ENCODE measurements around the gene MRPL44.
"Not testable (repeated sequence)": the region's sequence is repeated elsewhere in the genome, so short reads cannot be mapped to it uniquely, and the experiment has no call there.

MRPL44 gene

DNA sequence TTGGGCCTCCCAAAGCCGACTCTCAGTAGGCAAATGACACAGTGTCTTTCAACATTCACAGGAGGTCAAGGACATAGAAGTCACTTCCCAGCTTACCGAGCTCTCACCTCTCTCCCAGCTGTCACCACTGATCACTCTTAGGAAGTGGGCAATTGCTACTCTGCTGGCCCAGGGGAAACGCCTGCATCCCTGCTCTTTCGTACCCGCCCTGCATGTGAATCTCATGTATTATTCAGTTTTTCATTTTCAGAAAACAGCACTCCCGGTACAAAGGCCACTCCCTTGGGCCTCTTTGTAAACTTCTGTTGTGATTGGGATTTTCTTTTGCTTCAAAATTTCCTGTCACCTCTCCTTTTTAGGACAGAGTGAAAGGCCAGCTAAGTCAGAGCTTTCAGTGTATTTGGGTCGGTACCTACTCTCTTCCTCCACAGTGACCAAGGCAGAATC lies 15.4 kb downstream of the MRPL44 start:
- no peak for DNase-seq

DNA sequence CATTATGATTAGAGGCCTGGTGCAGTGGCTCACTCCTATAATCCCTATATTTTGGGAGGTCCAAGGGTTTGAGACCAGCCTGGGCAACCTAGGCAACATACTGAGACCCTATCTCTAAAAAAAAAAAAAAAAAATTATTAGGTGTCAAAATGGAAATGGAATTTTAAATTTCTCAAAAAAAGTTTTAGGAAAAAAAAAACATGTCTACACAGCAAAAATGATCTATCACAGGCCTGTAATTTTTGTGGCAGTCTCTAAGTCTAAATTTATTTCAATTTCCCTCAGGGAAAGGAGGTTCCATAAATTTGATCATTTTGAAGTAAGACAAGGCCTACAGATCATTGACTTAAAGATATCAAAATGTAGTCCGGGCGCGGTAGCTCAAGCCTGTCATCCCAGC lies 16.3 kb downstream of the MRPL44 start:
- DNase-seq = no peak

DNA sequence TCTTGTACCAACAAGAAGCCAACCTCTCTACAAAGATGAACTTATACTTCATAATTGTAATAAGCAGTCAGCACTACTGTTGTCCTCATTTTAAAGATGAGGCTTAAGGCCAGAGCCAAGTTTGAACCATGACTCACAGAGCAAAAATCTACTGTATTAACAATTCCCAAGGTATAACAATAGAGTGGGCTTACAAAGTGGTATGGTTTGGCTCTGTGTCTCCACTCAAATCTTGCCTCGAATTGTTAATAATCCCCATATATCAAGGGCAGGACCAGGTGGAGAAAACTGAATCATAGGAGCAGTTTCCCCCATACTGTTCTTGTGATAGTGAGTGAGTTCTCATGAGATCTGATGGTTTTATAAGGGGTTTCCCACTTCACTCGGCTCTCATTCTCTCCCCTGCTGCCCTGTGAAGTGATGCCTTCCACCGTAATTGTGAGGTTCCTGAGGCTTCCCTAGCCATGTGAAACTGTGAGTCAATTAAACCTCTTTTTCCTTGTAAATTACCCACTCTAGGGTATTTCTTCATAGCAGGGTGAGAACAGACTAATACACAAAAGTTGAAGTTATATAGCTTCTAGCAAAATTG lies 19.5 kb downstream of the MRPL44 start:
- no peak for DNase-seq

DNA sequence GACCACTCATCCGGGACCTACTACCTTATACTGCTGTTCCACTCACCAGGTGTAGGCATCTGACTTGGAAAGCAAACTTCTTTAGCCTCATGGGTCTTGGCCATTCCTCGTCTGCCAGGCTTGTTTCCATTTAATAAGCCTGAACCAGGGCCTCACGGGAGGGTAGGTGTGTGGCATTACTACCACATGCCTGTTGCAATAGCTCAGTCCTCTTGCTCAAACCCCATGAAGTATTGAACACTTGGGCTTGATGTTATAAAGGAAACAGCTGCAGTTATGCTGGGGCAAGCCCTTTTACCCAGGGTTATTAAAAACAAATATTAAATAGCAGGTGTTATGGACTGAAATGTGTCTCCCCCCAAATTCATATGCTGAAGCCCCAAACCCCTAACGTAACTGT lies 21.2 kb downstream of the MRPL44 start:
- no peak for DNase-seq

DNA sequence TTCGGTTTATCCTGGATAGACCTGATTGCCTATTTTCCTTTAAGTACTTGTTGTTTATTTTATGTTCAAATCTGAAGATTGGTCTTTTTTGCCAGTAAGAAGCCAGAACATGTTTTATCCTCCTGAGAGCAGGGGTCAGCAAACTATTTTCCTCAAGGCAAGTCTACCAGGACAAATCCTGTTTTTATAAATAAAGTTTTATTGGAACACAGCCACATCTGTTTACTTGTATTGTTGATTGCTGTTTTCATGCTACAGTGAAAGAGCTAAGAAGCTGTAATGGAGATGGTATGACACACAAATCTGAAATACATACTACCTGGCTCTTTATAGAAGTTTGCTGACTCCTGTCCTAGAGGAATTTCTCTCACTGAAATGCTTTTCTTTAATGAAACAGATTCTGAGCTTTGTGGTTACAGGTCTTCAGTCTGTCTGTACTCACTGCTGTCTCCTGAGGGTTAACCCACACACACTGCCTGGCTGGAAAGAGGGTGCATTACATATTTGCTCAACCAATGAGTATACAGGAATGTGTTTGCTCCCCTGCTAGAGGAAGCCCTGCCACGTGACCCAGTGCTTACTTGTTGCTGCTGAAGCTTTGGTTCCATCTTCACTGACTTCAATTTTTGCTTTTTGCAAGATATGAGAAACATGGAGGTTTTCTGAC lies 22.6 kb downstream of the MRPL44 start:
- DNase-seq = no peak

DNA sequence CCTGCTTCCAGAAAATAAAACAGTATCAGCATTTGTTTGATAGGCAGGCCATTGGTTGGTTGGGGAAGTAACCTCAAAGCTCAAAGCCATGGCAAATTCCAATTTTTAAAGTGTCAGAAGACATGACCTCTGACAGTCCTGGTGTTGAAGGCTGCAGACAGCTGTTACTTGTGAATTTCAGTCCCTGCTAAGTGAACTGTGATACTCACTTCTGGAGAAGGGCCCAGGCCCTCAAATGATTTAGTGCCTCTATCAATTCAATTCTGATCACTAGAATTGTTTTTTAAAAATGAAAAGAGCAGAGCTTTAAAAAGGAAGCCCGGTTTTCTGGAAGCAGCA lies 23.1 kb downstream of the MRPL44 start:
- DNase-seq = no peak

DNA sequence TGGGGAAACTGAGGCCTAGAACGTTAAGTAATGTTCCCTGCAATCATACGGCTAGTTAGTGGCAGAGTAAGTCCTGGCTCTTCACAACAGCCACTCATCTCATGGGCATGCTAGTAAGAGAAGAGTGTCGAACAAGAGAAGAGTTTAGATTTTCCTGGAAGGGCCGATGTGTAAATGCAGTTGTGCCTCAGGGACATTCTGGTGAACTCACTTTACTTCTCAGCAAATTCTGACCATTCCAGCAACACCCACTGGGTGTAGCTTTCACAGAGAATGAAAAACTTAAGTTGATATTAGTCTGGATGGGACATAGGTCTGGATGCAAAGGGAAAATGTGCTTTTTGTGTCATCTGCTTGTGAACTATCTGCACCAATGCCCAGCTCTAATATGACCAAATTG lies 23.5 kb downstream of the MRPL44 start:
- no peak for DNase-seq

DNA sequence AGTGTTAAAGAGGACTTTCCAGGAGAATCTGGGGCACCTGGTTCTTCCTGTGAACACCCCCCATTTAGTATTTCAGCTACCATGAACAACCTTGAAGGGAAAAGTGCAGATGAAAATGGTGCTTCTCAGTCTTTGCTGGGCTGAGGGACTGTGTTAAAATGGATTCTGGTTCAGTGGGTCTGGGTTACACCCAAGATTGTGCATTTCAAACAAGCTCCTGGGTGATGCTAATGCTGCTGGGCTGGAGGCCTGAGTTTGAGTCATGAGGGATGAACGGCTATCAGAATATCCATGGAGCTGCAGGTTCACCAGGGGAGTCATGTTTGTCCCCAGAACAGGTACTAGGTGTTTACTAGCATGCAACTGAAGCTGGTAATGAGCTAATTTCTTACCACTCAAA lies 24.0 kb downstream of the MRPL44 start:
- no peak for DNase-seq

DNA sequence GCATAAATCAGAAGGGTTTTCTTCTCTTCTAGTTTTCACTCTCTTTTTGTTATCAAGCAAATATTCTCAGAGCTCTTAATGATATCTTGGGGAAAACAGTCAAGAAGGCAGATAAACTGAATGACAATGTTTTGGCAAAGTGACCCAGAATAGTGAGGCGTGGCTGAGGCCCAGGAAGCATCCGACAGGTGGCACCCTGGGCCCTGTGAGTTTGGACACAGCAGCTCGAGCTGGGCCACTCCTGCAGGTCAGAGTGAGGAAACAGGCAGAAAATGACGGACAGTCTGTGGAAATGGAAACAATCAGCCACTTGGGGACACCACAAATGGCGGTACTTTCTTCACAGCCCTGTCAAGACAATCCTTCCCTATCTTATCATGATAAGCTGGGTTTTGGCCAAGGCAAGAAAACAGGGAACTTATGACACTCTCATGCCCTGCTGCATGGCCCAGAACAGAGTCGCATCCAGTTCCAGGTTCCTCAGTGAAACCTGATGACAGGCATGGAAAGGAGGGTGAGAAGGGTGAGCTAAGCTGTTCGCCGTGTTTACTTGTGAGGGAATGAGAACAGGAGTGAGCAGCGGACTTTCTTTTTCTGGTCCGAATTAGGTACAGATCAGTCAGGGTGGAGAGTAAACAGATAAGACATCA lies 32.1 kb downstream of the MRPL44 start:
- DNase-seq = no peak

DNA sequence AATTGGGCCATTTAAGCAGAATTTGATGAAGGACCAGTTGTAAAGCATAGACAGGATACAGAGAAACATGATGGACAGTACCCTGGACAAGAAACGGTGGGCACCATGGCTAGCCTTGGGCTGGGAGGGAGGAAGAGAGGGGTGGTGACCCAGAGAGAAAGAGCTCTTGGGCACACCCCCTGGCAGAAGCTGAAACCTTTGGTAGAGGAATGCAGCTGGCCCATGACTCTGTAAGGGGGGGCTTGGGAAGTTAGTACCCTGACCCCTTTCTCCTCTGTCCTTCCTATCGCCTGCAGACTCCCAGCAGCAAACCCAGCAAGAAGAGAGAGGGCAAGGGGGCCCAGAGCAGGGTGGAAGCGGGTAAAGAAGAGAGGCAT lies 32.6 kb downstream of the MRPL44 start:
- DNase-seq = no peak

DNA sequence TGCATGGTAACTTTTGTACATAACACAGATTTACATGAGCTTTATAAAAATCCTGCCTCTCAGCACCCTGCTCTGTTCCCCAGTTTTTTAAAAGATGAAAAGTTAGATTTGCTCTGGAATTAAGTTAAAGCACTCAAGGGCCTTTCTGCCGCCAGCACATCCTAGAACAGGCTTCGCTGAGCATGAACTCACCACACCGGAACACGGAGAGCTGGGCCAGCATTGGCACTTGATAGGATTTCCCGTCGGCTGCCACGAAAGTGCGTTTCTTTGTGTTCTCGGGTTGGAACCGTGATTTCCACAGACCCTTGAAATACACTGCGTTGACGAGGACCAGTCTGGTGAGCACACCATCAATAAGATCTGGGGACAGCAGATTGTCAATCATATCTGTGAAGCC lies 34.3 kb downstream of the MRPL44 start:
- no peak for DNase-seq

DNA sequence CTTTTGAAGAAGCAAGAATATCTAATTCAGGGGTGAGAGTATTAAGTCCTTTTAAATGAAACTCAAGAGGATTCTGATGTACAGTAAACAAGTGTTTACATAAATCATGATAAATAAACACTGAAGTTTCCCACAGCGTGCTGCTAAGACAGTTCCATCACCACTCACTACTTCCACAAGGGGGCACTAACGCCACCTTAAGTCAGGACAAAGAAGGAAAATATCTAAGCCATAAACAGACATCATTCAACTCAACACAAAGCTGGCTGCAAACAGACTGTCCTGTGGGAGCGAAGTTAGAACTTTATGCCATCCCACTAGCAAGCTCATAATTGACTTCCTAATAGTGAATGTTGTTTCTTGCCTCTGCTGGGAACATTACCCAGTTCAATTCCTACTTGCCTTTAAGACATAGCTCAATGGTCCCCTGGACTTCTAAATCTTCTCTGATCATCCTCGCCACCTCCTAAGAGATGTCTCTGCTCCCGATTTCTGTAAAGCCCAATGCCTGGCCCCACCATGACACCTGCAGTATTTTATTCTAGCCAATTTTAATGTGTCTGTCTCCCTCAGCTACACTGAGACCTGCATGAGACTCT lies 36.5 kb downstream of the MRPL44 start:
- peak; percentile 52 for DNase-seq

DNA sequence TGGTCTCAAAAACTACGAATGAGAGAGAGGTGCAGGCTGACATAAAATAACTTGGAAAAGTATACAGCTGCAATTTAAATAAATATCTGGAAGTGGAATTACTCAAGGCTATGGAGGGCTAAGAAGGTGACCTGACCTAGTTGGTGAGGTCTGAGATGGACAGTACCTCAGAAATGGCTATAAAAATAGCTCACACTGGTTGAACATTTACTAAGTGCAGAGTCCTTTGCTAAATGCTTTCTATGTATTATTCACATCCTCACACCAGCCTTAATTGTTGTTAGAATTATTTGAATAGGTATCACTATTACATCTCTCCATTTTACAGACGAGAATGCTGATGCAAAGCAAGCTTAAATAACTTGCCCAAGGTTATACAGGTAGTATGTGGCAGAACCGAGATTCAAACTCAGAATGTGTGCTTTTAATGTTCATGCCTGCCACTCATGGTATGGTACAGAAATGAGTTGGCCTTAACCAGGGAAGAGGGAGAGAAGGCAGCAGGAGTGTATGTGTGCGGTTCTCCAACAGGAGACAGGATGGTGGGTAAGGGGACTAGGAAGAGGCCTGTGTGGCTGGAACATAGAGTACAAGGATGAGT lies 37.4 kb downstream of the MRPL44 start:
- no peak for DNase-seq

DNA sequence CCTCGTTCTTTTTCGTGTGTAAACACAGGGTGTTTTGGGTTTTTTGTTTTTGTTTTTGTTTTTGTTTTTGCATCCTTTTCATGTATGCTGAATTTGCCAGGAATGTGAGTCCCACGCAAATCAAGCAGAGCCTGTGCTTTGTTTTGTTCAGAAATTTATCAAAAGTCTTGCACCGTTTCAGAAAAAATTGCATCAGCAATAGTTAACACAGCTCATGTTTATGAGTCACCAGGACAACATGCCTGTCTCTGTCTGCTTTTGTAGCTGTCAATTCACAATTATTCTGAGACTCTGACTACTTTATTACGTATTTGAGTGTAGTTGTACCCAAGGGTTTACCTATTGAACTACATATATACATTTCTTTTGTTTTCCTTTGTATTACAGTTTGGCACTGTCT lies 38.3 kb downstream of the MRPL44 start:
- no peak for DNase-seq

DNA sequence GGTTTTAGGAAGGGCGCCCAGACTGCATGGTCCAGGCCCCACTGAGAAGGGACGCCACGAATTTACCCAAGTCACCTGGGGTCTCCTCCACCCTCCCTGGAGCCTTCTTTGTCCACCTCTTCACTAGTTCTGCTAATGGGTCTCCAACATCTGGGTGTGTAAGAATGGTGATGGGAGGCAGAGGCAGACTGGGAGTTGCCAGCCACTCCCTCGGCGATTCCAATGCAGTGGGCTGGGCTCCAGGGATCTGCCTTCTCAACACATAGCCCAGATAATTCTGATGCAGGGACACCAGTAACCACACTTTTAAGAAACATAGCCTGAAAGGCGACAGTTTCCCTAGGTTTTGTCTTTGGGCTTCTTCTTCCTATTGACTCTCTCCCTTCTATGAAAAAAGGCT lies 39.1 kb downstream of the MRPL44 start:
- no peak for DNase-seq

DNA sequence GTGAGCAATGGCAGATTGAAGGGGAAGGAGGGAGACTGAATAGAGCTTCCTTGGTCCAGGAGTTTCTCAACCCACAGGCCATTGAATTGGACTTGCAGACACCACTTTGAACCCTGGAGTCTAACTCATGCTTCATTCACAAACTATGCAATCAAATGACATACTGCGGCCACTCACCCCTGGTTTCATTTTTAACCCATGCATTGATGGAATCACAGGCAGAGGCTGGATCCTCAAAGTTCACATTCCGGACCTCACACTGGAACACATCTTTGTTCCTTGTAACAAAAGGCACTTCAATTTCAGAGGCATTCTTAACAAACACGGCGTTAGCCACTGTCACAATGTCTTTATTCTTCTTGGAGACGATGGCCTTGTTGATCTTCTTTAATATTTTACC lies 40.7 kb downstream of the MRPL44 start:
- DNase-seq = no peak

DNA sequence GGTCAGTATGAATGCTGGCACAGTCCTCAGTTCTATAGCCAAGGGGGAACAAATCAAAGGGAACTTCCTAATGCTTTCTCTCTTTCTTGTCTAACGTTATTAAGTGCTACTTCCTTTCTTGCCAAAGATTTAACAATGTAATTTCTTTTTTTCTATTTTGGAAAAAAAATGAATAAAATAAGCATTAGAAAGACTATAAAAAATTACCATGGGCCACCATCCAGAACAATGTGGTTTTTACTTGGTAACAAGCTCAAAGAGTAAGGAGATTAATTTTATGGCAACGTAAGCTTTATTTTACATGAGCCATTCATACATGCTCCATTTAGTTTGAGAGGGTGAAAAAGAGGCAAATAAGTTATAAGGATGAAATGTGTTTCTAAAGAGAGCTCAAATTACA lies 41.7 kb downstream of the MRPL44 start:
- no peak for DNase-seq

DNA sequence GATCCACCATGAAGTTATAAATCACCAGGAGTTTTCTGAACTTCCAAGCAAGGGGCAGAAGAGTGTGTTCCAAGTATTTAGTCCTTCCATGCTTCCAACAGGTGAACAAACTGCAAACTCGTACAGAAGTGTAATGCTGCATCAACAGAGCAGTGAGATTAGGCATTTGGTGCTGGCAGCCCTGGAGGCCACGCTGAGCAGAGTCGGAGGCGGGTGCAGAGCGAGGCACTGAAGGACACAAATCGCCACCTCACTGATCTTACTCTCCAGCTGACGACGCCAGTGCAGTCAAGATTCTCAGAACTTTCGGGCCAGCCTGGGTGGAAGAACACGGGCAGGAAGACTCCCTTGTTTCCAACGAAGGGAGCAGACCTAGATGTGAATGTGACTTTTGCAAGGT lies 42.6 kb downstream of the MRPL44 start:
- DNase-seq = no peak

DNA sequence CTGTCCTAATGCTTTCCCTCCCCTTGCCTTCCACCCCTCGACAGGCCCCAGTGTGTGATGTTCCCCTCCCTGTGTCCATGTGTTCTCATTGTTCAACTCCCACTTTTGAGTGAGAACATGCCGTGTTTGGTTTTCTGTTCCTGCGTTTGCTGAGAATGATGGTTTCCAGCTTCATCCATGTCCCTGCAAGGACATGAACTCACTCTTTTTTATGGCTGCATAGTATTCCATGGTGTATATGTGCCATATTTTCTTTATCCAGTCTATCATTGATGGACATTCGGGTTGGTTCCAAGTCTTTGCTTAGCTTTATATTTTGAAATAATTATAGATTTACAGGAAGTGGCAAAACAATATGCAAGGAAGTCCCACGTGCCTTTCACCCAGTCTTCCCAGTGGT lies 43.4 kb downstream of the MRPL44 start:
- not testable (repeated sequence) for DNase-seq

DNA sequence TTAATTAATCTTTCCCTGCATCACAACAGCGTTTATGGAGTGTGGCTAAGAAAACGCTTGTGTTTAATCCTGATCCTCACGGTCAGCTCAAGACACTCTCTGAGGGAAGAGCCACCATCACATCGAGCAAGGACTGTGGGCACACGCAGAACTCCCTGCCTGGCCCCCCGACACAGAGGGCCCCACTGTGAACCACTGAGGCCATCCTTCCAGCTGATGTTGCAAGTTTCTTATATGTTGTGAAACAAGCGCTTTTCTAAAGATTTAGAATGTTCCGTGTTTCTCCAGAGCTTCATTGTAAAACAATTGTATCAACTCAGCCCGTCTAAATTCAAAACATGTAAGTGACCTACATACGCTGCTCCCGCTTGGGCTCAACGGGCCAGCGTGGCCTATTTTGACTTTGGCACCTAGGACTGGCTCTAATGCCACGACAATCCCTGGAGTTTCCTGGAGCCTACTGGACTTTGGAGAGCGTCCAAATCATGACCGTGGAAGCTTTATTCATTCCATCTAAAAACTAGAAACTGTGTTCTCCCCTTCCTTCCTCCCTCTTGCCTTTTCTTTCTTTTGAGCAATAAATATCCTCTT lies 46.9 kb downstream of the MRPL44 start:
- DNase-seq = no peak

DNA sequence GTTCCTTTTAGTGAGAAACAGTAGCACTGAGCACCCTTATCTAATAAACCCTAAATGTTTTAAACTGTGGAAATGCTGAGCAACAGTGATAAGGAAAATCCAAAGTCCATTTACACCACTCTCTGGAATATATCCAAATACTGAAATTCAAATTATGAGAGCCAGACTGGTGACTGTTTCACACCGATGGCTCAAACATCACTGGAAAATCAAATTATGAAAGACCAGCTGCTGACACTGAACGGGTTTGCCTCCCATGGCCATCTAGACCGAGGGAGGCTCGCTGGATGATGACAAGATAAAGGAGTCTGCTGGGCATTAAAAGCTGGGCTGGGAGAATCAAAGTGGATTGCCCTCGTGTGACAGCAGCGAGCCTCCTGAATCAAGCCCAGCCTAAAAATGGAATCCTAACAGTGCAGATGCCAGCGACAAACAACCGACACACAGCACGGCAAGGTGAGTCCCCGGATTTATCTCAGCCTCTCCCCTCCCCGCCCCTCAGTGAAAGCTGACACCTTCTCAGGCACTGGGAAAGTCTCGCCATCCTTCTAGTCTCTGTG lies 51.5 kb downstream of the MRPL44 start:
- no peak for DNase-seq

DNA sequence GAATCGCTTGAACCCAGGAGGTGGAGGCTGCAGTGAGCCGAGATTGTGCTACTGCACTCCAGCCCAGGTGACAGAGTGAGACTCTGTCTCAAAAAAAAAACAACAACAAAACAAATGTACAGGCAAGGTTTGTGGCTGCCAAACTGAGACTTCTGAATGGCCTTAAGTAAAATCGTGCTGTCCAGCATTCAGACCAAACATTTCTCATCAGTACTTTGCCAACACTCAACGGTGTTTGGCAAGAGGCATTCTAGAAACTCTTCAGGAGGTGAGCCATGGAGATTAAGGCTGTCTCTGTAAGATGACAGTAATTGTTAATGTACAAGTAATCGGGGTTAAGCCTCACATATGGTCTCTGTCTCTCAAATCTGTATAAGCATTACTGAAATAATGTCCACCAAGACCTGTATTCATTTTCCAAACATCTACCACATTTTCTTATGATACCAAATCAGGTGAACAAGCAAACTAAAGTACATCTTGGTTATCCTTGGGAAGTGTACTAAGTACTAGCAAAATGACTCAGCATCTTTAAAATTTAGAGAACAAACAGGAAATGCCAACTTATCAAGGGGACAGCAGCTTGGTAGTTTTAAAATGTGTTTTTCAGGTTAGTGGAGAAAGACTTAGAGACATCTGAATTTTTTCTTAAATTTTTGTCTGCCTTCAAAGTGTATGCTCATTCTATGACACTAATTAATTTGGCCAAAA lies 52.5 kb downstream of the MRPL44 start:
- no peak for DNase-seq

DNA sequence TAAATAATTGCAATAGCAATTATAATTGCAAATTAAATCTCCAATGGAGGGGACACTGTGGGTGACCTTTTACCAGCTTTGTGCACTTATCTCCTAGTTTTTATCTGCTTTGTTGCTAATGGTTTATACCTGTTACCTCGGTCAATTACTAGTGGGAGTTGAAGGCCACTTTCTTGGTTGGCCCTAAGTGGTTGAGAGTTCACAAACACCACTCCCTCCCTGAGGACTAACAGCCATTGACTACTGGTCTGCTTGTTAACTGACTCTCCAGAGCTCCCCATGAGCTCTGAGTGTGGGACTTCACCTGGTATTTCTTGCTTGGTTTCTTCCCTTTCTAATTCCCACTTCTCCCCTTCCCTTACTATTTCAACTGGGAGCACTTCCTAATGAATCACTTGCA lies 54.6 kb downstream of the MRPL44 start:
- DNase-seq = no peak

All from NK-92 treated with Interleukin-12 subunit alpha and Interleukin-12 subunit beta, amount 100 ng/mL, for 24 hours (cell line).